ENCODE results near the gene XYLT2.

DNA sequence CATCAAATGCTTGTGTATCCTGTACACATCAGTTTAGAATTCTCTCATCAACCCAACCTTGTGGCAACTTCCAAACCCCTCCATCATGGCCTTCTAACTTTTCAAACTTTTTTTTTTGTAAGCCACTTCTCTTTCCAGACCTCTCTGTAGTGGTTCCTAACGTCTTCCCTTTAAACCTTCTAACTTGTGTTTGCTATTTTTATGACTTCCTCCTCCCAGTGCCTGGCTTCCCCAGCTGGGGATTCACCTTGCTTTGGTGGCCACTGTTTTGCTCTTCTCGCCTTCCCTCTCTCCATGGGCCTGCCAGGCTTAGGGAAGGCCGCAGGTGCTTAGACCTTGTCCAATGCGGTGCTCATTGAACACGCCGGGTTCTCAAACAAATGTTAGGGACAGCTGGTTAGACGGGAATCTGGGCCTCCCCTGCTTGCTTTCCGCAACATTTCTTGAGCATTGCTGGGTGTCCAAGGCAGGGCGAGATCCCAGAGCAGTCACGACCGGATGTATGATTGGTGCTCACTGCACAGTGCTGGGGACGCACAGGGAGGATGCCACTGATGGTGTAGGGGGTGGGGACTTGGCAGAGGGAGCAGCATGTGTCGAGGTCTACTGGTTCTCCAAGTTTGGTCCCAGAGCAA, 1.1 kb upstream of the XYLT2 start:
- TF ChIP-seq, protein P1, sequence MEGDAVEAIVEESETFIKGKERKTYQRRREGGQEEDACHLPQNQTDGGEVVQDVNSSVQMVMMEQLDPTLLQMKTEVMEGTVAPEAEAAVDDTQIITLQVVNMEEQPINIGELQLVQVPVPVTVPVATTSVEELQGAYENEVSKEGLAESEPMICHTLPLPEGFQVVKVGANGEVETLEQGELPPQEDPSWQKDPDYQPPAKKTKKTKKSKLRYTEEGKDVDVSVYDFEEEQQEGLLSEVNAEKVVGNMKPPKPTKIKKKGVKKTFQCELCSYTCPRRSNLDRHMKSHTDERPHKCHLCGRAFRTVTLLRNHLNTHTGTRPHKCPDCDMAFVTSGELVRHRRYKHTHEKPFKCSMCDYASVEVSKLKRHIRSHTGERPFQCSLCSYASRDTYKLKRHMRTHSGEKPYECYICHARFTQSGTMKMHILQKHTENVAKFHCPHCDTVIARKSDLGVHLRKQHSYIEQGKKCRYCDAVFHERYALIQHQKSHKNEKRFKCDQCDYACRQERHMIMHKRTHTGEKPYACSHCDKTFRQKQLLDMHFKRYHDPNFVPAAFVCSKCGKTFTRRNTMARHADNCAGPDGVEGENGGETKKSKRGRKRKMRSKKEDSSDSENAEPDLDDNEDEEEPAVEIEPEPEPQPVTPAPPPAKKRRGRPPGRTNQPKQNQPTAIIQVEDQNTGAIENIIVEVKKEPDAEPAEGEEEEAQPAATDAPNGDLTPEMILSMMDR (IDR thresholded peaks at IDR 0.05) = no peak
- no peak for TF ChIP-seq POLR2A (IDR thresholded peaks at IDR 0.05)

All from right lobe of liver (tissue), 4 donors.